ENCODE data around the gene PHOX2A. TPM values are rescaled to one million over a fixed set of nuclear protein-coding genes. Genes with fewer than 3 reads are reported as not detected.

The PHOX2A gene
- total RNA-seq, 3 donors from 2014 or later (not counting 1 experiment from before 2014, with no cell fraction given), result not detected

DNA sequence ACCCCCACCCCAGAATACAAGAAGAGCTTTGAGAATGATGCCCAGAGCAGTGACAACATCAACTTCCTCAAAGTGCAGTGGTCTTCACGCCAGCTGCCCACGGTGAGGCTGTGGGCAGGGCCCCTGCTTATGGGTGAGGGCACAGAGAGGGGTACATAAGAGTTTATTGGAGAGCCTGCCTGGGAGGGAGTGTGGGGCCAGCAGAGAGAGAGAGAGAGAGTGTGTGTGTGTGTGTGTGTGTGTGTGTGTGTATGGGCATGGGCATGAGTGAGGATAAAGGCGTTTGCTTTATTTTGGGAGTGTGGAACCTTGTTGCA lies 9.5 kb downstream of the PHOX2A start:
- no peaks in the 10 kb centered on the region for H3K36me3 Mint-ChIP-seq
- Histone ChIP-seq H3K27ac (ENCODE audit: low read length) (no peak overlapping the region), H3K4me1 (ENCODE audit: control insufficient read depth, insufficient read depth, low read length) (peaks cover 8% of the 10 kb centered on the region), H3K4me3 (ENCODE audit: low read length) (no peak overlapping the region), H3K9me3 (ENCODE audit: control insufficient read depth, insufficient read depth, low read length) (no peaks in the 10 kb centered on the region), H3K27me3 (ENCODE audit: control insufficient read depth, insufficient read depth, low read length) (peaks cover 3% of the 10 kb centered on the region), H3K36me3 (ENCODE audit: control insufficient read depth, insufficient read depth, low read length) (peaks cover 69% of the 10 kb centered on the region)
- peaks cover 0 to 5% of the 10 kb centered on the region in 2 donors for H3K27me3 Mint-ChIP-seq (ENCODE audit: low read depth in 2 of 2)
- DNase-seq (no peak), ATAC-seq (no peak)
- H3K27ac Mint-ChIP-seq, result peak overlapping the region in 1 of 2 donors; percentile 19
- no peaks in the 10 kb centered on the region for H3K9me3 Mint-ChIP-seq
- intact Hi-C loops (cut with micrococcal nuclease), result no loop called here
- 51% methylated on average over 3 of the region's 3 CpGs for WGBS (ENCODE audit: insufficient coverage)
- TF ChIP-seq, protein P1, sequence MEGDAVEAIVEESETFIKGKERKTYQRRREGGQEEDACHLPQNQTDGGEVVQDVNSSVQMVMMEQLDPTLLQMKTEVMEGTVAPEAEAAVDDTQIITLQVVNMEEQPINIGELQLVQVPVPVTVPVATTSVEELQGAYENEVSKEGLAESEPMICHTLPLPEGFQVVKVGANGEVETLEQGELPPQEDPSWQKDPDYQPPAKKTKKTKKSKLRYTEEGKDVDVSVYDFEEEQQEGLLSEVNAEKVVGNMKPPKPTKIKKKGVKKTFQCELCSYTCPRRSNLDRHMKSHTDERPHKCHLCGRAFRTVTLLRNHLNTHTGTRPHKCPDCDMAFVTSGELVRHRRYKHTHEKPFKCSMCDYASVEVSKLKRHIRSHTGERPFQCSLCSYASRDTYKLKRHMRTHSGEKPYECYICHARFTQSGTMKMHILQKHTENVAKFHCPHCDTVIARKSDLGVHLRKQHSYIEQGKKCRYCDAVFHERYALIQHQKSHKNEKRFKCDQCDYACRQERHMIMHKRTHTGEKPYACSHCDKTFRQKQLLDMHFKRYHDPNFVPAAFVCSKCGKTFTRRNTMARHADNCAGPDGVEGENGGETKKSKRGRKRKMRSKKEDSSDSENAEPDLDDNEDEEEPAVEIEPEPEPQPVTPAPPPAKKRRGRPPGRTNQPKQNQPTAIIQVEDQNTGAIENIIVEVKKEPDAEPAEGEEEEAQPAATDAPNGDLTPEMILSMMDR (IDR thresholded peaks at IDR 0.05), result no peak
- peaks cover 9 to 28% of the 10 kb centered on the region in 2 donors for H3K4me1 Mint-ChIP-seq
- H3K4me3 Mint-ChIP-seq, result no peak overlapping the region

DNA sequence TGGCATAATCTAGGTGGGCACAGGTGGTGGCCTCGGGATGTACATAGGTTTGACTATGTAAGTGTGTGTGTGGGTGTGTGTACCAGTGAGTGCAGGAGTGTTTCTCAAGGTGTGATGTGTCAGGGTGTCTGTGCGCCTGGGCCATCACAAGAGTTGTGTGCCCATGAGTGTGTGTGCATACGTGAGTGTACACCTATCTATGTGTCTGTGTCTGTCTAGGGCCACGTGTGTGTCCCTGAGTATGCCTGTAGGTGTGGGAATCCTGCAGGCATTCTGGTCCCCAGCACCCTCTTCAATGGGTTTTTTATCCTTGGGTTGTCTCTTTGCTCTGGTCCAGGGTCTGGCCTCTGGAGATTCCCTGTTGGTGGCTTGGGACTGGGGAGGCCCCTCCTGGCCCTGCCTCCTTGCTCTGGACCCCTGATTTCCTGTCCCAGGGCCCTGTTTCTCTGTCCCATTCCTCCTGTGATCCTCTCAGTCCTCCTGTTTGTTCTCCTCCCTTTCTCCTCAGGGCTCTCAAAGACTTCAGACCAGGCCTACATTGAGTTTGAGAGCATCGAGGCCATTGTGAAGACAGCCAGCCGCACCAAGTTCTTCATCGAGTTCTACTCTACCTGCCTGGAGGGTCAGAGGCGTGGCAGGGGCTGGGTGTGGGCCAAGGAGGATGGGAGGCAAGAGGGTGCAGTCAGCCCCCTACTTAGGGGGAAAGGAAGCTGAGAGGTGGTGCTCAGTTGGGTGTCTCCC lies 10.0 kb downstream of the PHOX2A start:
- 93% methylated on average over 8 of the region's 8 CpGs for WGBS (ENCODE audit: insufficient coverage)
- H3K27ac ChIP-seq (ENCODE audit: low read length), result no peak overlapping the region
- H3K4me3 Mint-ChIP-seq, result no peak overlapping the region

DNA sequence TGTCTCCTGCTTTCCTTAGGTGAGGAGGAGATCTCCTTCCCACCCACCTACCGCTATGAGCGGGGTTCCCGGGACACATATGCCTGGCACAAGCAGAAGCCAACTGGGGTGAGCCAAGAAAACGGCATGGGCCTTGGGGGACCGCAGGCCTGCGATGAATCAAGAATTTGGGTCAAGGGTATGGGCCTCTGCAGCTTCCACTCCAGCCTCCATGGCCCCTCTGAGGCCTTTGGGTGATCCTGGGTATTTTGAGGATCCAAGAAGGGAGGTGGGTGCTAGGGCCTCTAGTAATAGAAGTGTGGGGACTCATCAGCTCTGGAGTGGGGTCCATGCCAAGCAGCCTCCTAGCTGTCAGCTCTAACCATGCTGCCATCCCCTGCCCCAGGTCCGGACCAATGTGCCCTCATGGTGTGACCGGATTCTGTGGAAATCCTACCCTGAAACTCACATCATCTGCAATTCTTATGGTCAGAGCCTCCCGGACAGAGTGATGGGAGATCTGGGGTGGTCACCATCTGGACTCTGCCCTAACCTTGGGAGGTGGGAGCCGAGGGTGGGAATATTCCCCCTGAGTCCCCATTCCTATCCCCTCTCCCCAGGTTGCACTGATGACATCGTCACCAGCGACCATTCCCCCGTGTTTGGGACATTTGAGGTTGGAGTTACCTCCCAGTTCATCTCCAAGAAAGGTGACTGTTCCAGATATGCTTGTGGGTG lies 10.8 kb downstream of the PHOX2A start:
- Mint-ChIP-seq H3K4me3 (no peak overlapping the region), H3K4me1 (peaks cover 9 to 28% of the 10 kb centered on the region in 2 donors), H3K36me3 (no peaks in the 10 kb centered on the region), H3K27me3 (ENCODE audit: low read depth in 2 of 2) (no peaks in the 10 kb centered on the region), H3K27ac (peak overlapping the region in 1 of 2 donors; percentile 19), H3K9me3 (no peaks in the 10 kb centered on the region)
- TF ChIP-seq, protein P1 (IDR thresholded peaks at IDR 0.05), result no peak
- 98% methylated on average over 12 of the region's 13 CpGs for WGBS (ENCODE audit: insufficient coverage)
- no peak for ATAC-seq
- intact Hi-C loops (cut with micrococcal nuclease), result no loop called here
- Histone ChIP-seq H3K36me3 (ENCODE audit: control insufficient read depth, insufficient read depth, low read length) (peaks cover 80% of the 10 kb centered on the region), H3K27me3 (ENCODE audit: control insufficient read depth, insufficient read depth, low read length) (no peaks in the 10 kb centered on the region), H3K4me3 (ENCODE audit: low read length) (no peak overlapping the region), H3K4me1 (ENCODE audit: control insufficient read depth, insufficient read depth, low read length) (no peaks in the 10 kb centered on the region), H3K9me3 (ENCODE audit: control insufficient read depth, insufficient read depth, low read length) (no peaks in the 10 kb centered on the region), H3K27ac (ENCODE audit: low read length) (no peak overlapping the region)
- no peak for DNase-seq

More for the DNA sequence above, 10.0 kb downstream of the PHOX2A start:
- Mint-ChIP-seq H3K4me1 (peaks cover 9 to 28% of the 10 kb centered on the region in 2 donors), H3K36me3 (no peaks in the 10 kb centered on the region), H3K9me3 (no peaks in the 10 kb centered on the region), H3K27ac (peak overlapping the region in 1 of 2 donors; percentile 19), H3K27me3 (ENCODE audit: low read depth in 2 of 2) (peaks cover 0 to under 1% of the 10 kb centered on the region in 2 donors)
- DNase-seq (no peak), ATAC-seq (no peak)
- Histone ChIP-seq H3K9me3 (ENCODE audit: control insufficient read depth, insufficient read depth, low read length) (no peaks in the 10 kb centered on the region), H3K27me3 (ENCODE audit: control insufficient read depth, insufficient read depth, low read length) (no peaks in the 10 kb centered on the region), H3K4me3 (ENCODE audit: low read length) (no peak overlapping the region), H3K36me3 (ENCODE audit: control insufficient read depth, insufficient read depth, low read length) (peaks cover 74% of the 10 kb centered on the region), H3K4me1 (ENCODE audit: control insufficient read depth, insufficient read depth, low read length) (peaks cover 2% of the 10 kb centered on the region)
- TF ChIP-seq, protein P1 (IDR thresholded peaks at IDR 0.05), result no peak
- intact Hi-C loops (cut with micrococcal nuclease), result no loop called here

All from natural killer cell (primary cell).